ENCODE results near the gene NIPBL. TPM values are rescaled to one million over a fixed set of nuclear protein-coding genes. Genes with fewer than 3 reads are reported as not detected.
"Not testable (repeated sequence)": the region's sequence is repeated elsewhere in the genome, so short reads cannot be mapped to it uniquely, and the experiment has no call there.

Gene NIPBL
- total RNA-seq, 1 experiment from 2014 or later, result 61.3 TPM

DNA sequence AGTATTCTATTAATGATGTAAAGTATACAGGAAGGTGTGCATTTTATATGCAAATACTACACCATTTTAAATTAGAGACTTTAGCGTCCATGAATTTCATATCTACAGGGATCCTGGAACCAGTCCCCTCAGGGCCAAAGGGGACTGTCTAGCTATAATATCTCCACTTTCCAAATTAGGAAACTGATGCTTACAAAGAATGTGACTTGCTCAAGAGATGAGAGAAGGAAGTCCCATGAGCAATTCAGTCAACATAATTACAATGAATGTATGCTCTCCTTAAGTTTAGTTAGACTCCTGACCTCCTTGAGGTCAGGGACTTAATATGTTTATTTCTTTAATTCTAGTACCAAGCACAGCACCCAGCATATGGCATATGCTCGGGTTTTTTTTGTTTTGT lies 23.7 kb downstream of the NIPBL start:
- Histone ChIP-seq H3K9ac (ENCODE audit: extremely low read depth, insufficient read length, low read length) (no peak overlapping the region), H2AK5ac (ENCODE audit: insufficient read length, low read length) (no peak overlapping the region), H3K18ac (ENCODE audit: insufficient read length, low read depth, low read length) (no peak overlapping the region), H2BK15ac (ENCODE audit: low read depth, low read length) (no peak overlapping the region), H3K27me3 (ENCODE audit: insufficient read depth, low read length) (no peaks in the 10 kb centered on the region), H3K27ac (ENCODE audit: insufficient read length, low read depth, low read length) (no peak overlapping the region), H4K20me1 (ENCODE audit: control insufficient read depth, insufficient read depth, insufficient read length) (no peaks in the 10 kb centered on the region), H2BK20ac (ENCODE audit: low read depth, low read length, poor library complexity, severe bottlenecking) (no peak overlapping the region), H3K9me3 (ENCODE audit: control insufficient read depth, low read depth, low read length) (no peaks in the 10 kb centered on the region), H4K91ac (ENCODE audit: insufficient read length, low read depth, low read length) (no peak overlapping the region), H3K79me2 (ENCODE audit: insufficient read depth, low read length) (peaks cover 34% of the 10 kb centered on the region; the same call in 1 of the 2 replicates), H4K5ac (ENCODE audit: insufficient read length, low read depth, low read length) (no peak overlapping the region), H3K14ac (ENCODE audit: insufficient read depth, low read length) (no peak overlapping the region), H3T11ph (ENCODE audit: low read length) (no peak overlapping the region), H2BK120ac (ENCODE audit: low read depth, low read length, poor library complexity, severe bottlenecking) (no peak overlapping the region), H3K4ac (ENCODE audit: low read depth, low read length) (no peak overlapping the region), H3K23me2 (ENCODE audit: insufficient read length, low read depth, low read length, poor library complexity, severe bottlenecking) (no peaks in the 10 kb centered on the region), H3K4me1 (ENCODE audit: insufficient read depth, low read length) (no peaks in the 10 kb centered on the region), H3K4me2 (ENCODE audit: insufficient read depth, insufficient read length, low read length) (no peak overlapping the region), H2BK12ac (ENCODE audit: insufficient read length, low read depth, low read length) (no peak overlapping the region), H2BK5ac (ENCODE audit: insufficient read length, low read length) (no peak overlapping the region), H3K79me1 (ENCODE audit: insufficient read depth, low read depth, low read length, poor library complexity, severe bottlenecking) (peaks cover 8% of the 10 kb centered on the region), H3K56ac (ENCODE audit: insufficient read length, low read depth, low read length) (no peak overlapping the region), H4K8ac (replicated peaks; ENCODE audit: insufficient read length, low read depth, low read length) (no peak overlapping the region), H2AFZ (ENCODE audit: low read length) (no peak overlapping the region), H3K23ac (ENCODE audit: insufficient read length, low read depth, low read length) (no peak overlapping the region)
- TF ChIP-seq, protein P1, sequence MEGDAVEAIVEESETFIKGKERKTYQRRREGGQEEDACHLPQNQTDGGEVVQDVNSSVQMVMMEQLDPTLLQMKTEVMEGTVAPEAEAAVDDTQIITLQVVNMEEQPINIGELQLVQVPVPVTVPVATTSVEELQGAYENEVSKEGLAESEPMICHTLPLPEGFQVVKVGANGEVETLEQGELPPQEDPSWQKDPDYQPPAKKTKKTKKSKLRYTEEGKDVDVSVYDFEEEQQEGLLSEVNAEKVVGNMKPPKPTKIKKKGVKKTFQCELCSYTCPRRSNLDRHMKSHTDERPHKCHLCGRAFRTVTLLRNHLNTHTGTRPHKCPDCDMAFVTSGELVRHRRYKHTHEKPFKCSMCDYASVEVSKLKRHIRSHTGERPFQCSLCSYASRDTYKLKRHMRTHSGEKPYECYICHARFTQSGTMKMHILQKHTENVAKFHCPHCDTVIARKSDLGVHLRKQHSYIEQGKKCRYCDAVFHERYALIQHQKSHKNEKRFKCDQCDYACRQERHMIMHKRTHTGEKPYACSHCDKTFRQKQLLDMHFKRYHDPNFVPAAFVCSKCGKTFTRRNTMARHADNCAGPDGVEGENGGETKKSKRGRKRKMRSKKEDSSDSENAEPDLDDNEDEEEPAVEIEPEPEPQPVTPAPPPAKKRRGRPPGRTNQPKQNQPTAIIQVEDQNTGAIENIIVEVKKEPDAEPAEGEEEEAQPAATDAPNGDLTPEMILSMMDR (conservative IDR thresholded peaks at IDR 0.05), result no peak
- Mint-ChIP-seq H3K27me3 (ENCODE audit: low read depth) (no peaks in the 10 kb centered on the region), H3K36me3 (ENCODE audit: insufficient read depth in 1 of 3, low read depth in 3 of 3) (peaks cover 0 to 21% (median 11%) of the 10 kb centered on the region in 3 experiments; a peak in 6 of 7 replicates), H3K27ac (no peak overlapping the region), H3K9me3 (peaks cover 16 to 20% of the 10 kb centered on the region in 2 experiments), H3K4me1 (peaks cover 11 to 28% of the 10 kb centered on the region in 2 experiments; a peak in 2 of 4 replicates), H3K4me3 (no peak overlapping the region)
- DNase-seq, result no peak
- WGBS (ENCODE audit: extremely low coverage, insufficient read length, low lambda C conversion rate), result no CpG with 5 or more reads among the region's 2 CpGs

DNA sequence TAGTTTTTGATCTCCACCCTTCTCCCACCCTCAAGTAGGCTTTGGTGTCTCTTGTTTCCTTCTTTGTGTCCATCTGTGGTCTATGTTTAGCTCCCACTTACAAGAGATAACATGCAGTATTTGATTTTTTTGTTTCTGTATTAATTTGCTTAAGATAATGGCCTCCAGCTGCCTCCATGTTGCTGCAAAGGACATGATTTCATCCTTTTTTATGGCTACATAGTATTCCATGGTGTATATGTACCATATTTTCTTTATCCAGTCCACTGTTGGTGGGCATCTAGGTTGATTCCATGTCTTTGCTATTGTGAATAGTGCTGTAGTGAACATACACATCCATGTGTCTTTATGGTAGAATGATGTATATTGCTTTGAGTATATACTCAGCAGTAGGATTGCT lies 24.5 kb downstream of the NIPBL start:
- not testable (repeated sequence) for H4K20me1 ChIP-seq (ENCODE audit: control insufficient read depth, insufficient read depth, insufficient read length); H2BK120ac ChIP-seq (ENCODE audit: low read depth, low read length, poor library complexity, severe bottlenecking); H3K27me3 ChIP-seq (ENCODE audit: insufficient read depth, low read length); H3K4me2 ChIP-seq (ENCODE audit: insufficient read depth, insufficient read length, low read length); H2AK5ac ChIP-seq (ENCODE audit: insufficient read length, low read length); H3K23ac ChIP-seq (ENCODE audit: insufficient read length, low read depth, low read length); H3K4ac ChIP-seq (ENCODE audit: low read depth, low read length); DNase-seq; H3K9ac ChIP-seq (ENCODE audit: extremely low read depth, insufficient read length, low read length); H2BK12ac ChIP-seq (ENCODE audit: insufficient read length, low read depth, low read length); H3K27ac Mint-ChIP-seq; H2BK15ac ChIP-seq (ENCODE audit: low read depth, low read length); H3K27me3 Mint-ChIP-seq (ENCODE audit: low read depth); H2BK20ac ChIP-seq (ENCODE audit: low read depth, low read length, poor library complexity, severe bottlenecking); H2AFZ ChIP-seq (ENCODE audit: low read length); H3K79me1 ChIP-seq (ENCODE audit: insufficient read depth, low read depth, low read length, poor library complexity, severe bottlenecking); H3K23me2 ChIP-seq (ENCODE audit: insufficient read length, low read depth, low read length, poor library complexity, severe bottlenecking); H4K5ac ChIP-seq (ENCODE audit: insufficient read length, low read depth, low read length); H3T11ph ChIP-seq (ENCODE audit: low read length); H2BK5ac ChIP-seq (ENCODE audit: insufficient read length, low read length); H3K9me3 ChIP-seq (ENCODE audit: control insufficient read depth, low read depth, low read length); H3K4me3 Mint-ChIP-seq; H3K56ac ChIP-seq (ENCODE audit: insufficient read length, low read depth, low read length); H3K27ac ChIP-seq (ENCODE audit: insufficient read length, low read depth, low read length); H3K4me1 ChIP-seq (ENCODE audit: insufficient read depth, low read length); H4K8ac ChIP-seq (replicated peaks; ENCODE audit: insufficient read length, low read depth, low read length); H3K18ac ChIP-seq (ENCODE audit: insufficient read length, low read depth, low read length); H3K14ac ChIP-seq (ENCODE audit: insufficient read depth, low read length); H4K91ac ChIP-seq (ENCODE audit: insufficient read length, low read depth, low read length)
- Mint-ChIP-seq H3K9me3 (peaks cover 16 to 20% of the 10 kb centered on the region in 2 experiments), H3K4me1 (peaks cover 11 to 21% of the 10 kb centered on the region in 2 experiments; a peak in 2 of 4 replicates), H3K36me3 (ENCODE audit: insufficient read depth in 1 of 3, low read depth in 3 of 3) (peaks cover 0 to 21% (median 11%) of the 10 kb centered on the region in 3 experiments; a peak in 6 of 7 replicates)
- peaks cover 31% of the 10 kb centered on the region; the same call in 1 of the 2 replicates for H3K79me2 ChIP-seq (ENCODE audit: insufficient read depth, low read length)

Measured in H9 (cell line).